ENCODE results near the gene ALPL. TPM values are rescaled to one million over a fixed set of nuclear protein-coding genes. Genes with fewer than 3 reads are reported as not detected.
A peak's percentile ranks its signal among the peaks of the same experiment; 100 is the strongest.

The ALPL gene
- total and polyA plus RNA-seq, 2 of the 4 experiments (the other 2 are of a cell fraction) = 0.54 to 2.2 TPM

DNA sequence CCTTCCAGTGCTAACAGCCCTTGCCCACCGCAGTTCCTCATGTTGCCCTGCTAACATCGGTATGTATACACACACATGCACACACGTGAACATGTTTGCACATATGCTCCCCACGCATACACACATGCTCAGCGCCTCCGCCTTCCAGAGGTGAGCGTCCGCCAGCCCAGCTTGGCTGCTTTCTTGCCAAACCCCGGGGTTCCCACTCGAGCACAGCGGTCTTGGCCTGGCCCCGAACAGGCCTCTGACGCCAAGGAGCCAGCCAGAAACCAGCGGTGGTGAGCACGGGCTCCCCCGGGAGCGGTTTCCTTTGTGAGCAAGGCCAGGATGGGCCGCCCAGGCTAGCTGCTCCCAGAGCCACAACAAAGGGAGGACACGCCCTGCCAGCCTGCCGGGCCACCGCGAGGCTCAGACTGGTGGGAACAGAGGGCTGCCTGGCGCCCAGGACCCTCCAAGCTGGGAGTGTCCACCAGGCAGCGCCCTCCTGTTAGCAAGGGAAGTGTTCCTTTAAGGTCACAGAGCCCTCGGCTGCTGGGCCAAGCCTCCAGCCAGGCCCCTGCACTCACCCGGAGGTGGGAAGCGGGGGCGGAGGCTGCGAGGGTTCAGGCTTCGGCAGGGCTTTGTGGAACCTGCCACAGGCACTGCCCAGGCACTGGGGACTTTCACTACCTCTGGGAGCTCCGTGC is 65.4 kb downstream of the ALPL start:
- Histone ChIP-seq H3K56ac (ENCODE audit: extremely low read depth, insufficient read depth, low read length) (no peak overlapping the region), H3K4me3 (ENCODE audit: insufficient read depth, low read depth, low read length) (no peak overlapping the region), H2BK15ac (ENCODE audit: low read depth, low read length) (no peak overlapping the region), H3K79me1 (ENCODE audit: low read depth in 1 of 2, low read length in 2 of 2) (no peaks in the 10 kb centered on the region), H4K8ac (ENCODE audit: low read depth in 2 of 2, low read length in 2 of 2) (no peak overlapping the region), H3K4me1 (ENCODE audit: control insufficient read depth, insufficient read depth, low read length) (no peaks in the 10 kb centered on the region), H2BK20ac (ENCODE audit: low read depth, low read length) (no peak overlapping the region), H3K9me3 (ENCODE audit: control insufficient read depth, insufficient read depth, low read length) (peaks cover 4% of the 10 kb centered on the region), H4K91ac (ENCODE audit: insufficient read depth, low read depth, low read length) (no peak overlapping the region), H2AK9ac (replicated peaks; ENCODE audit: low read depth, low read length, poor library complexity) (peak overlapping the region; percentile 55), H3K4ac (ENCODE audit: low read depth, low read length) (no peak overlapping the region), H4K5ac (ENCODE audit: low read depth, low read length) (no peak overlapping the region), H3K23ac (ENCODE audit: low read depth, low read length) (no peak overlapping the region), H3K18ac (ENCODE audit: low read depth, low read length) (no peak overlapping the region), H3K4me2 (ENCODE audit: low read depth, low read length) (no peak overlapping the region), H4K20me1 (ENCODE audit: insufficient read depth, low read length) (0 out of 2 replicates have a peak, but pooled peaks cover 3% of the 10 kb centered on the region), H2BK5ac (ENCODE audit: low read depth, low read length, poor library complexity, severe bottlenecking) (no peak overlapping the region), H3K27me3 (ENCODE audit: control insufficient read depth, insufficient read depth, low read length) (no peaks in the 10 kb centered on the region; the same call in 1 of the 2 replicates), H2AK5ac (ENCODE audit: low read depth, low read length) (peak overlapping the region; percentile 62), H3K9ac (ENCODE audit: low read depth, low read length) (no peak overlapping the region), H2BK120ac (ENCODE audit: low read depth, low read length) (no peak overlapping the region), H2AFZ (replicated peaks; ENCODE audit: low read length, poor library complexity) (peak overlapping the region; percentile 83), H3K36me3 (ENCODE audit: control insufficient read depth, insufficient read depth, low read length) (no peaks in the 10 kb centered on the region), H3K14ac (replicated peaks; ENCODE audit: low read depth, low read length) (no peak overlapping the region), H3K27ac (ENCODE audit: insufficient read depth, low read length) (no peak overlapping the region), H3K9me1 (ENCODE audit: insufficient read depth, low read length) (no peaks in the 10 kb centered on the region)
- TF ChIP-seq POLR2A (IDR thresholded peaks at IDR 0.05; ENCODE audit: low read depth, low read length) (no peak), MAZ (IDR thresholded peaks at IDR 0.05; ENCODE audit: borderline replicate concordance, low read depth, low read length) (no peak), MXI1 (IDR thresholded peaks at IDR 0.05; ENCODE audit: borderline replicate concordance, low read depth, low read length) (no peak), MAFK (IDR thresholded peaks at IDR 0.05; ENCODE audit: low read depth, low read length) (no peak), RCOR1 (IDR thresholded peaks at IDR 0.05; ENCODE audit: insufficient replicate concordance, low read length) (no peak), SMC3 (IDR thresholded peaks at IDR 0.05; ENCODE audit: low read depth, low read length) (no peak), RFX5 (IDR thresholded peaks at IDR 0.05; ENCODE audit: low read depth, low read length) (no peak), FOS (IDR thresholded peaks at IDR 0.05; ENCODE audit: low read depth, low read length) (no peak), CHD1 (IDR thresholded peaks at IDR 0.05; ENCODE audit: low read depth, low read length) (no peak), CTCF (conservative IDR thresholded peaks at IDR 0.05; ENCODE audit: low read depth, low read length) (no peak), CEBPB (IDR thresholded peaks at IDR 0.05; ENCODE audit: low read depth, low read length) (no peak)
- TF ChIP-seq, protein P1, sequence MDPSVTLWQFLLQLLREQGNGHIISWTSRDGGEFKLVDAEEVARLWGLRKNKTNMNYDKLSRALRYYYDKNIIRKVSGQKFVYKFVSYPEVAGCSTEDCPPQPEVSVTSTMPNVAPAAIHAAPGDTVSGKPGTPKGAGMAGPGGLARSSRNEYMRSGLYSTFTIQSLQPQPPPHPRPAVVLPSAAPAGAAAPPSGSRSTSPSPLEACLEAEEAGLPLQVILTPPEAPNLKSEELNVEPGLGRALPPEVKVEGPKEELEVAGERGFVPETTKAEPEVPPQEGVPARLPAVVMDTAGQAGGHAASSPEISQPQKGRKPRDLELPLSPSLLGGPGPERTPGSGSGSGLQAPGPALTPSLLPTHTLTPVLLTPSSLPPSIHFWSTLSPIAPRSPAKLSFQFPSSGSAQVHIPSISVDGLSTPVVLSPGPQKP (IDR thresholded peaks at IDR 0.05; ENCODE audit: borderline replicate concordance, low read depth, low read length) = no peak
- ChIA-PET POLR2A (ENCODE audit: unreplicated experiment) (no interaction called here), CTCF (interaction anchor here (2.3 kb wide), 1 partner anchor 204 kb away, joined by 7 read pairs; no protein-coding TSS in a partner anchor)
- dilution Hi-C loops (cut with HindIII; ENCODE audit: low sequenced_read_pairs, unreplicated experiment) = no loop called here
- no TSS peak for BruUV-seq (replicated peaks)
- ATAC-seq (ENCODE audit: low read depth) = no peak; the same call in 1 of the 2 replicates
- intact Hi-C loops (cut with micrococcal nuclease) = loop anchor here (1.0 to 10.0 kb wide), 3 partner anchors 63 to 310 kb away; no protein-coding TSS in a partner anchor
- WGBS, 2 experiments (ENCODE audit: extremely low coverage in 2 of 2, insufficient read length in 1 of 2) = 58% methylated on average over 26 of the region's 31 CpGs; no CpG with 5 or more reads in 1 of the 2 experiments
- in situ Hi-C loops (cut with MboI; ENCODE audit: low sequenced_read_pairs) = loop anchor here (5.0 kb wide), 1 partner anchor 202 kb away; no protein-coding TSS in a partner anchor
- no peak for DNase-seq

Measured in IMR-90 (cell line).